HL-60 (cell line): Measurements from ENCODE around the gene APOL1.

Experiments
- DNase-seq, 2 experiments: peaks; one replicate each; pipeline ENCODE4 v3.0.0-alpha.2; 2010 to 2020; ENCODE audit warnings: low read depth in 1 of 2, low spot score in 1 of 2
- H3K27ac ChIP-seq: fragments of 250-450 bp; sonication (Bioruptor Pico); replicated peaks from 2 replicates; pipeline ENCODE4 v1.5.1; 2020; ENCODE audit warnings: mild to moderate bottlenecking, moderate library complexity
- H3K27me3 ChIP-seq: fragments of 250-450 bp; sonication (Bioruptor Pico); 2 replicates; pipeline ENCODE4 v1.5.1; 2021; ENCODE audit warnings: mild to moderate bottlenecking, moderate library complexity; ENCODE audit not compliant: insufficient read depth, poor library complexity, severe bottlenecking
- H3K4me3 ChIP-seq: replicated peaks from 2 replicates; pipeline ENCODE4 v1.5.1; 2011; ENCODE audit warnings: mild to moderate bottlenecking, control low read depth, low read length; ENCODE audit not compliant: insufficient read depth
- GABPA ChIP-seq: IDR thresholded peaks from 2 replicates; pipeline ENCODE4 v1.6.1; 2012; ENCODE audit warnings: low read depth
- POLR2AphosphoS5 ChIP-seq: IDR thresholded peaks from 2 replicates; pipeline ENCODE4 v1.6.1; 2012; ENCODE audit warnings: low read depth
- REST ChIP-seq: IDR thresholded peaks from 2 replicates; pipeline ENCODE4 v1.6.1; 2012; ENCODE audit warnings: low read depth; ENCODE audit not compliant: insufficient replicate concordance
- SPI1 ChIP-seq: IDR thresholded peaks from 2 replicates; pipeline ENCODE4 v1.6.1; 2012; ENCODE audit warnings: low read depth, mild to moderate bottlenecking, borderline replicate concordance
- TF ChIP-seq, protein P1 (sequence below): IDR thresholded peaks from one replicate; pipeline ENCODE4 v1.5.1; 2011; ENCODE audit warnings: low read length, control low read depth, inconsistent platforms; ENCODE audit not compliant: insufficient read depth

The APOL1 gene

GRCh38 chr22:36280379-36280778 is 27.4 kb downstream of the APOL1 start:
- TF ChIP-seq GABPA (no peak), REST (no peak), SPI1 (no peak), POLR2AphosphoS5 (no peak)
- TF ChIP-seq, protein P1, sequence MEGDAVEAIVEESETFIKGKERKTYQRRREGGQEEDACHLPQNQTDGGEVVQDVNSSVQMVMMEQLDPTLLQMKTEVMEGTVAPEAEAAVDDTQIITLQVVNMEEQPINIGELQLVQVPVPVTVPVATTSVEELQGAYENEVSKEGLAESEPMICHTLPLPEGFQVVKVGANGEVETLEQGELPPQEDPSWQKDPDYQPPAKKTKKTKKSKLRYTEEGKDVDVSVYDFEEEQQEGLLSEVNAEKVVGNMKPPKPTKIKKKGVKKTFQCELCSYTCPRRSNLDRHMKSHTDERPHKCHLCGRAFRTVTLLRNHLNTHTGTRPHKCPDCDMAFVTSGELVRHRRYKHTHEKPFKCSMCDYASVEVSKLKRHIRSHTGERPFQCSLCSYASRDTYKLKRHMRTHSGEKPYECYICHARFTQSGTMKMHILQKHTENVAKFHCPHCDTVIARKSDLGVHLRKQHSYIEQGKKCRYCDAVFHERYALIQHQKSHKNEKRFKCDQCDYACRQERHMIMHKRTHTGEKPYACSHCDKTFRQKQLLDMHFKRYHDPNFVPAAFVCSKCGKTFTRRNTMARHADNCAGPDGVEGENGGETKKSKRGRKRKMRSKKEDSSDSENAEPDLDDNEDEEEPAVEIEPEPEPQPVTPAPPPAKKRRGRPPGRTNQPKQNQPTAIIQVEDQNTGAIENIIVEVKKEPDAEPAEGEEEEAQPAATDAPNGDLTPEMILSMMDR: no peak
- Histone ChIP-seq H3K27ac (no peak overlapping the region), H3K4me3 (no peak overlapping the region), H3K27me3 (no peaks in the 10 kb centered on the region)
- DNase-seq: no peak

DNA sequence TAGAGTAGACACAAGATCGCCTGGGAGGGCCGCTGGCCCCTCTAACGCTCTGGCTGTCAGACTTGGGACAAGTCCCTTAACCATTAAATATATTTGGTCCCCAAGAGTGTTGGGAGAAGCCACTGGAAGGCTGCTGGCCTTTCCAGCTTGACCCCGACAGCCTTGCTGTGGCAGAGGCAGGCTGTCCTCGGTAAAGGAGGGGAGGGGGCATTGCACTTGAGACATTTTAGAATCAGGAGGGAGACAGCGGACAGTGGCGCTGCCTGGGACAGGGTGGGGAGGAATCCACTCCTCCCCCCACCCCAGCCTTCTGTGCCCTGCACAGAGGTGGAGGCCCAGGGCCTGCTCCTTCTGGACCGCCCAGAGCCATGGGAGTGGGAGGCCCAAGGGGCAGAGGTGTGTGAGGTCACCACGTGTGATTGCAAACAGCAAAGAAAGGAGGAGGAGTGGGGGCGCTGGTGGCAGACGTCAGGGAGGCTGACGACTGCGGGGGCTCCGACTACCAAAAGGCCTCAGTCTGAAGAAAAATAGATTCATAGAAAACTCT is 28.9 kb downstream of the APOL1 start:
- Histone ChIP-seq H3K27me3 (no peaks in the 10 kb centered on the region), H3K4me3 (no peak overlapping the region), H3K27ac (no peak overlapping the region)
- no peak for DNase-seq
- TF ChIP-seq, protein P1: no peak
- no peak for TF ChIP-seq REST
- TF ChIP-seq POLR2AphosphoS5: no peak
- TF ChIP-seq GABPA: no peak
- TF ChIP-seq SPI1: no peak

- TF ChIP-seq GABPA (no peak), REST (no peak)
- TF ChIP-seq, protein P1: no peak
- DNase-seq: no peak
Measured at GRCh38 chr22:36282328-36282831, 29.4 kb downstream of the APOL1 start.

More at GRCh38 chr22:36282328-36282831, 29.4 kb downstream of the APOL1 start:
- H3K27me3 ChIP-seq: no peaks in the 10 kb centered on the region
- no peak overlapping the region for H3K27ac ChIP-seq
- H3K4me3 ChIP-seq: no peak overlapping the region
